NOMO-1 (cell line): ENCODE measurements around the gene NTRK3.

Source experiments
- DNase-seq, 2 experiments: peaks; one replicate each; lab custom pipeline; 2025; ENCODE audit not compliant: unreplicated experiment in 2 of 2; lab: John Stamatoyannopoulos, UW

NTRK3 gene

DNA sequence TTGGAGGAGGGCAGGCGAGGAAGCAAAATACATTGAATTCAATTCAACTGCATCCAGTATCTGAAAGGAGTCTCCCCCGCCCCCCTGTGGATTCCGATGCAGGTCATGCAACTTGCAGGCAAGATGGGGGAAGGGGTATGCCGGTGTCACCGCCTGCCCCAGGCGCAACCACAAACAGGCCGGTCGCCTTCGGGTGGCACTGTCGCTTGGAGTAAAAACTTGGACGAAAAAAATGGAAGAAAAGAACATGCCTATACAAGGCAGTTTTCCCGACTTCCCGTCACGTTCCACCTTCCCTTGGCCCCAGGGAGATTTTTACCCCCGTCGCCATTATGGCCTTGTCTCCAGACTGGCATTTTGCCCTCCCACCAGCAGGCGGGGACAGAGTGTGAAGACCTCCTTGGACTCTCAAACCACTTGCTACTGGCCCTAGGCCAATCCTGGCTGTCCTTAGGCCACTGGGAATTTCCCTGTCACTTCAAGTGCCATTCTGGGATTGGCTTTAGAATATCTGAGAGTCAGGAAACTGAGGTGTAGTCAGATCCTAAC is 1.6 kb upstream of the NTRK3 start:
- DNase-seq = no peak

DNA sequence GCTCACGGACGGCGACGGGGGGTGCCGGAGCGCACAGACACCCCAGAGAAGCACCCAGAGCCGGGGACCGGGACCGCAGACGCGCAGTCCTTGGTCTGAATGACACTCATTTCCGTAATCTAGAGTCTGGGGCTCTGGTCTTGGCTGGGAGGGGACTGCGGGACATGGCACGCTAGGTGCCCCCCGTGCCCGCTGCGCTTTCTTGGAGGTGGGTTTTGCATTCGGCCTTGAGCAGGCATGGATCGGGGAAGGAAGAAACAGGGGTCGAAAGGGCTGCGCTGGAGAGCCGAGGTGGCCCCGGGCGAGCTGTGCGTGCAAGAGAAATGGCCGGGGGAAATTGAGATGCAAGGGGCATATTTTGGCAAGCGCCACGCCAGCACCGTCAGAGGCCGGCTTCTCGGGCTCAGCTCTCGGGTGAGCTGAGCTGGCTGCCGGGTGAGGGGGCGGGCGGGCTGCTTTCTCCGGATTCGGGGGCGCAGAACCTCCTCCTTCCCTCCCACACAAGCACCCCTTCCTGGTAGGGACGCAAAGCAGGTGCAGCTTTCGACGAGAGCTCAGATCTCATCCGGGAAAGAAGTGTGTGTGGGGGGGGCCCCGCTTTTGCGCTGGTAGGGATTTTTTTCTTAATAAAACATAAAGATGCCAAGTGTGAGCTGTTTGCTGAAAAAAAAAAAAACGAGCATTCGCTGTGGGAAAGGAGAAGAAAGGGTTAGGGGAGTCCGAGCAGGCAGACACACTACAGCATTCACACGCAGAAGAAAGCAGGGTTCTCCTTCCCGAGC is 963 bp upstream of the NTRK3 start:
- DNase-seq = no peak

DNA sequence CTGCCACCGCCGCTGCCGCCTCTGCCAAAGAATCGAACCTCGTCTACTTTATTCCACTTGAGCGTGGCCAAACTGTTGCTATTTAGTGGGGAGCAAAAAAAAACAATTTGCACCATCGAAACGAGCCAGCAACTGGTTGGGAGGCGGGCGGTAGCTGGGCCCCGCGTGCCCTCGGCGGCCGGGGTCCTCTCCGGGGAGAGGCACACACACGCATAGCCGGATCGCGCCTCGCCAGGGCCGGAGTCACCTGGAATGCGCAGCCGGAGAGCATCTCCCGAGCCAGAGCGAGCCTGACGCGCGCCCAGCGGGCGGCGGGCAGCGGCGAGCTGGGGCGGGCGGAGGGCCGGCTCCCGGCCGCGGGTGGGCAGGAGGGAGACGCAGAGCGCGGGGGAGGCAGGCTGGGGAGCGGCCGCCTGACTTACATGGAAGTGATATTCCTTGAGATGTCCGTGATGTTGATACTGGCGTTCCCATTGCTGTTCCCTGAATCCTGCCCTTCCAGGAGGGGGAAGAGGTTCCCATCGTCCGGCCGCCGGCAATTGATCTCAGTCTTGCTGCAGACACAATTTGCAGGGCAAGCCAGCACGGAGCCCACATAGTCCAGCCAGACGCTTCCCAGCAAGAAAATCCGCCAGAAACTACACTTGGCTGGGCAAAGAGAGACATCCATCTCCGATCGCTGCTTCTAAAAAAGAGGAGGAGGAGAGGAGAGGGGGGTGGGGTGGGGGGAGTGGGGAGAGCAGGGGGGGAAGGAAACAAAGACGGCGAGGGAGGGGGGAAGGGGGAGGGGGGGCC is 858 bp downstream of the NTRK3 start:
- no peak for DNase-seq

DNA sequence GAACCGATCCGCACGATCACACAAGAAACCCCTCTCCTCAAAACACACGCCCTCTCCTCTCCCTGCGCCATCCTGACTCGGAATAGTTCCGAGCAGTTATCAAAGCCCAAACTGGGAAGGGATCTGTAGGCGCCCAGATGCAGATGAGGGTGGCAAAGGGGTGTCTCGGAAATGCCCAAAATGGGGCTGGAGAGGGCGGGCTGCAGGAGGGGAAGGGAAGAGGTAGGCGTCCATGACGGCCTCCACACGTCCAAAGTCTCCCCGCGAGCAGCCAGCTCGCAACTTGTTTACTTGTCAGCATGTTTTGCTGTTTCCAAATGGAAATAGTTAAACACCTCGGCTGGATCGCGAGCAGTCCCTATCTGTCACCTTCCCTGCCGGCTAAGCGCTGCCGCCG is 1.5 kb downstream of the NTRK3 start:
- no peak for DNase-seq

GRCh38 chr15:88252441-88252840 is 4.1 kb downstream of the NTRK3 start:
- DNase-seq = no peak

- no peak for DNase-seq
Measured at GRCh38 chr15:88250826-88251225, 5.7 kb downstream of the NTRK3 start.

DNA sequence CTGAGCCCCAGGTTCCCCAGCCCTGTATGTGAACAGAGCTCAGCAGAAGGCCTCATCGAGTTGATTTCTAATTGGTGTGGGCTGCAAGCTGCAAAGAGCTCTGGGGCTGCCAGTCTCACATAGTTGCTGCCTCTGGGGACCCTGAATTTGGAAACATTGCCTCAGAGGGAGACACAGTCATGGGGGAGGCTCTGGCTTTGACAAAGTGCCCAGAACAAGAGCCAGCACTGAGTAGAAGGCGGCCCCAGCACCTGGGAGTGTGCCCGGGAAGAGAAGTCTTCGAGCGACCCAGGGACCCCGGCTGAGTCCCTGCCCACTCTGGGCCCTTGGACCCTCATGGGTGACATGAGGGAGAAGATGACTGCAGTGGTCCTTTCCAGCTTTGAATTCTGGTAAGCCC is 7.3 kb downstream of the NTRK3 start:
- DNase-seq = no peak

DNA sequence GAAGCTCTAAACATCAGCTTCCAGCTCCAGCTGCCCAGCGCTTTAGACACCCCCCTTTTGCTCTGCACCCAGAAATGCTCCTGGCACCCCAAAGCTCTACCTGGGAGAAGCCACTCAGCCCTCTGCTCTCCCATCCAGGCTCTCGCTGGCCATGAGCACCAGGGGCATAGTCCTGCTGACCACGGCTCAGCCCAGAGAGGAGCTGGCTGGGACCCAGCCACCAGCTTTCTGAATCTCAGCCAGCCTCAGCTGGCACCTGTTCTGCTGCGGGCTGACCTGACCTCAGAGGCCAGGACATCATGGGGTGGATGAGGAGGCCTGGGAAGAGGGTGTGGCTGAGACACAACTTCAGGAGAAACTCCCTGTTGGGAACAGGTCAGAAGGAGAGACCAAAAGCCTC is 8.6 kb downstream of the NTRK3 start:
- no peak for DNase-seq

GRCh38 chr15:88246666-88247446 is 9.7 kb downstream of the NTRK3 start:
- peak; percentile 55 to 74 for DNase-seq

- no peak for DNase-seq
Measured at GRCh38 chr15:88246081-88246480, 10.5 kb downstream of the NTRK3 start.

GRCh38 chr15:88243895-88244787 is 12.4 kb downstream of the NTRK3 start:
- DNase-seq = peak in 1 of 2 experiments; percentile 7

DNA sequence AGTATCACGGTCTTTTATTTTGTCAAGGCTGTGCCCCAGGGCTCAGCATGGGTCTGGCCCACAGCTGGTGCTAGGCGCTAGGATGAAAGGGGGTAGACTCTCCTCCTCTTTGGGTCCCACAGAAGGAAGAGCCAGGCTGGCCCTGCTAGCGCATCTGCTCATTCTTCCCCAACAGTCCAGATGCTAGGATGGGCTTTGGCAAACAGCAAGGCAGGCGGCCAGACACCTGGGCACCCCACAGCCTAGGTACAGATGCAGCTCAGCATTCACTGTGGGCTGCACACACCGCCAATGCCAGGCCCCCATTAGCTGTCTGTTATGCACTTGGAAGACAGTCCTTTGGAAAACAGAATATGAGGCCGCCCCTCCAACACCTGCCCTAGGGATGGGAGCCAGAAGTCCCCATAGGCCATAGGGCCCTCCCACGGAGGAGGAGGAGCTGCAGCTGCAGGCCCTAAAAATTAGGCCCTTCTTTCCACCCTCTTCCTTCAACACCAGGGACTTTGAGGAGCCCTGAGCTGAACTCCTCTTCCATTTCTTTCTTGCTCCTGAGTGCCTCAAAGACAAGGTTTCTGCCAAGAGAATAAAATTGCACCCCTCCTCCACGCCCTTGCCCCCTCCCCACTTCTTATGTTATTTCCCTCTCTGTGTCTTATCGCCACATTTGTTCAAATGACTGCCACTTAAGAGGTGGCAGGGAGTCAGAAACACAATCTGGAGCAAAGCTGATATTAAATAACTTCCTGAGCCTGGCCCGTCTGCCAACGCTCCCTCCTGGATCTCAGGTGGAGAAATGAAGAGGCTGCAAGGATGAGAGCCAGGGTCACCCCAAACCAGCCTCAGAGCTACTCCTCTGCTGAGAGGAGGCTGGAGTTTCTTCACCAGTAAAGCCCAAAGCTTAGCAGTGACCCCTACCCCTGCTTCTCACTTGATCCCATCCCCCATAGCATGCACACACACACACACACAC is 13.7 kb downstream of the NTRK3 start:
- no peak for DNase-seq

- no peak for DNase-seq
Measured at GRCh38 chr15:88241461-88241860, 15.1 kb downstream of the NTRK3 start.

GRCh38 chr15:88241060-88241459 is 15.5 kb downstream of the NTRK3 start:
- no peak for DNase-seq

GRCh38 chr15:88239594-88239993 is 16.9 kb downstream of the NTRK3 start:
- no peak for DNase-seq

DNA sequence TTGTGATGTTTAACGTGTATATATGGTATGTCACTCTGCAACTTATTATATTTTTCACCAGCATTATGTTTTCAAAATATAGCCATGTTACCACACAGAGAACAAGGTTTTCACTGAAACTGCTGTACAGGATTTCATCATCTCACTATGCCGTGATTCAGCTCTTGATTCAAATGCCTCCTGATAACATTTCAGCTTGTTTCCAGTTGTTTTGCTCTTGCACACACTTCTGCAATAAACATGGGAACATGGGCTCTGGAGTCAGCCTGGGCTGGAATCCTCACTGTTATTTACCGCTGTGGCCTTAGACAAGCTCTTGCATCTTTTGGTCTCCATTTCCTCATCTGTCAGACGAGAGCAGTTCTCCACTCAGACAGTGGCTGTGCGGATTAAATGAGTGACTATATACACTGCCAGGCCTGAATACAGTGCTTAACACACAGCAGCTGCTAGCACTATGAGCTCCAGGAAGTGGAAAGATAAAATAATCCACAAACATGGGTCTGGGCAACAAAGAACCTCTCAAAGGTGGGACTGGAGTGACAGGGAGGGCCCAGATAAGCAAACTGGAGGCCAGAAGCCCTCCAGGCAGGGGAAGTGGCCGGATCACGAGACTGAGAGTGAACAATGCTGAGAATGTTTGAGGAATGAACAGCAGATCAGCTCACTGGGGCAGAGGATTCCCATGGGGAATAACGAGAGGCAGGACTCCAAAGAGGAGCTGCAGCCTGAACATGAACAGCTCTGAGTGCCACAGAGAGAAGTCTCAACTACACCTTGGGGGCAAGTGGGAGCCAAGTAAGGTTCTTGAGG is 17.7 kb downstream of the NTRK3 start:
- DNase-seq = no peak

DNA sequence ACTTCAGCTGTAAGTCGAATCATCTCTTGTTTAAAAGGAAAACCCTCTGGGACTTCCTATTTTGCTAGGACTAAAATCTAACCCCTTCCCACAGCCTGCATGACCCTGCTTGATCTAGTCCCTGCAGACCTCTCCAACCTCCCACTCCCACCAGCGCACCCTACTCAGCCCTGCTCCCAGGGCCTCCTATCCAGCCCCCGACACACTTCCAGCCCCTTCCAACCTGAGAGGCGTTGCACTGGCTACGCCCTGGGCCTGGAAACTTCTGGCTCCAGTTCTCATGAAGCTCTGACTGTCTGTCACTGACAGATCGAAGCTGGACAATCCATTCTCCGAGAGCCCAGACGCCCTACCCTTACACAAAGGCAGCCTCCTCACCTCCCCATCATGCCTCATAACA is 21.8 kb downstream of the NTRK3 start:
- no peak for DNase-seq

DNA sequence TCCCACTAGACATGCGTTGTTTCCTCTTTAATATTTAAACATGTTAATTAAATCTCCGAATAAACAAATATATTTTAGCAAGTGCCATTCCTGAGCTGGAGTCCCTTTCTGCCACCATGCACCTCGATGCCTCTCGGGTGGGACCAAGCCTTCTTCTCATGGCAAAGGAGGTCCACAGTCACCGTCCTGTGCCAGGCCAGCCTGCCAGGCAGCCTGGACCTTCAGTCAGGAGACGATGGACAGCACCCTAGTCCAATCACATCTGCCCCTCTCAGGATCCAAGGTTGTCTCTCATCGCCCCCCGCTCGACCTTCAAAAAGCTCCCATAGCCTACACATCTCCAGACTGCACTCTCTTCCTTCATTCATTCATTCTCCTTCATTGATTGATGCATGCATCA is 22.6 kb downstream of the NTRK3 start:
- DNase-seq = no peak
